ENCODE measurements around the gene MADCAM1.
A peak's percentile ranks its signal among the peaks of the same experiment; 100 is the strongest.

The MADCAM1 gene

DNA sequence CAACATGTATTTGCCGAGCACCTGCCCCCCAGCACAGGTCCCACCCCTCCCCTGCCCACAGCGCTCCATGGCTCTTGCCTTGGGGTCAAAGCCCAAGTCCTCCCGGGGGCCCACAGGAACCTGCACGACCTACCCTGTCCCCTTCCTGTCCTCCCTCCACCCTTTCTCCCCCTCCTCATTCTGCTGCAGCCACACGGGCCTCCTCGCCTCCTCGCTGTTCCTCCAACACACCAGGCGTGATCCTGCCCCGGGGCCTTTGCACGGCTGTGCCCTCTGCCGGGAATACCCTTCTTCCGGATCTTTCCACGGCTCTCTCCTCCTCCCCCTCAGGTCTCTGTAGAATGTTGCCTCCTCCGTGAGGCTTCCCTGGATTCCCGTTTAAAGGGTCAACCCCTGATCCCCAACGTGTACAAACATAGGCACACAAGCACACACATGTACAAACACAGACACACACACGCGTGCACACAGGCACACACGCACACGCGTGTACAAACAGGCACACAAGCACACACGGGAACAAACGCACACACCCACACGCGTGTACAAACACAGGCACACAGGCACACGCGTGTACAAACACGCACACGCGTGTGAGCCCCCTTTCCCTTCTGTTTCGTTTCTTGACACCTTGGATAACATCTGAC is 2.8 kb downstream of the MADCAM1 start:
- intact Hi-C loops (cut with micrococcal nuclease) = no loop called here
- Mint-ChIP-seq H3K4me3 (no peak overlapping the region), H3K9me3 (no peaks in the 10 kb centered on the region), H3K27me3 (peaks cover 54% of the 10 kb centered on the region), H3K27ac (peak overlapping the region; percentile 4), H3K36me3 (ENCODE audit: low read depth) (peaks cover 7% of the 10 kb centered on the region), H3K4me1 (ENCODE audit: low read depth) (peaks cover 8% of the 10 kb centered on the region)

- Mint-ChIP-seq H3K9me3 (no peaks in the 10 kb centered on the region), H3K27me3 (peaks cover 34% of the 10 kb centered on the region), H3K27ac (no peak overlapping the region), H3K4me1 (ENCODE audit: low read depth) (peaks cover 15% of the 10 kb centered on the region), H3K36me3 (ENCODE audit: low read depth) (peaks cover 7% of the 10 kb centered on the region), H3K4me3 (no peak overlapping the region)
- intact Hi-C loops (cut with micrococcal nuclease) = no loop called here
Observed at GRCh38 chr19:501646-502045, 5.4 kb downstream of the MADCAM1 start.

- H3K4me3 Mint-ChIP-seq = no peak overlapping the region
- peaks cover 32% of the 10 kb centered on the region for H3K36me3 Mint-ChIP-seq (ENCODE audit: low read depth)
- no peaks in the 10 kb centered on the region for H3K9me3 Mint-ChIP-seq
- intact Hi-C loops (cut with micrococcal nuclease) = no loop called here
- H3K27ac Mint-ChIP-seq = no peak overlapping the region
- H3K4me1 Mint-ChIP-seq (ENCODE audit: low read depth) = peaks cover 26% of the 10 kb centered on the region
- H3K27me3 Mint-ChIP-seq = peaks cover 13% of the 10 kb centered on the region
Observed at GRCh38 chr19:504616-505015, 8.3 kb downstream of the MADCAM1 start.

- Mint-ChIP-seq H3K27ac (peak overlapping the region; percentile 97), H3K9me3 (no peaks in the 10 kb centered on the region), H3K27me3 (no peaks in the 10 kb centered on the region), H3K36me3 (ENCODE audit: low read depth) (peaks cover 36% of the 10 kb centered on the region), H3K4me1 (ENCODE audit: low read depth) (peaks cover 46% of the 10 kb centered on the region), H3K4me3 (peak overlapping the region; percentile 89)
- intact Hi-C loops (cut with micrococcal nuclease) = loop anchor here (2.0 kb wide), 1 partner anchor 18 kb away; no protein-coding TSS in a partner anchor
Observed at GRCh38 chr19:506404-507285, 10.4 kb downstream of the MADCAM1 start.

DNA sequence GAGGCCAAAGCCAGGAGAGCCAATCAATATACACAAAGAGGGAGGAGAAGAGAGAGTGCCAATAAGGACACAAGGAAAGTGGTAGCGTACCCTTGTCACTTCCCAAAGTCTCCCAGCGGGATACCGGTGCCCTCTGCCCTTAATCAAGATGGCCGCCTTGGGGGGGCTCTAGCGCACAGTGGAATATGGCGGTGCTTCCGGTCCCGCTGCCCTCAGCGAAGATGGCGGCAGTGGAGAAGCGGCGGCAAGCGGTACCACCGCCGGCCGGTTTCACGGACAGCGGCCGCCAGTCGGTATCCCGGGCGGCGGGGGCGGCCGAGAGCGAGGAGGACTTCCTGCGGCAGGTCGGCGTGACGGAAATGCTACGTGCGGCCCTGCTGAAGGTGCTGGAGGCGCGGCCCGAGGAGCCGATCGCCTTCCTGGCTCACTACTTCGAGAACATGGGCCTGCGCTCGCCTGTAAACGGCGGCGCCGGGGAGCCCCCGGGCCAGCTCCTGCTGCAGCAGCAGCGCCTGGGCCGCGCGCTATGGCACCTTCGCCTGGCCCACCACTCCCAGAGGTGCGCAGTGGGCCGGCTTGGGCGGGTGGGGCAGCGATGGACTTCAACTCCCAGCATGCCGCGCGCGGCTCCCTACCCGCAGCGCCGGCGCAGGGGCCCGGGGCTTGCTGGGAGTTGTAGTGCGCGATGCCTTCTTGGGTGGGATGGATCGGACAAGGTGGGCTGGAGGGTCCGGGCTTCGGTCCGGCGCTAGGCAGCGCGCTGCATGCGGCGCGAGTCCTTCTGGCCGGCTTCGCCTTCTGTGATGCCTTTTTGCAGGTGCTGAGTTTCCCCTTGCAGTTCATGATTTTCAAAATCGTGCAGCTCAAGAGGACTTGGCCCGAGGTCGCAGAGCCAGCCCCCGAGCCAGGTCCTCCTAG is 11.3 kb downstream of the MADCAM1 start, which contains the start of gene TPGS1:
Gene TPGS1, plus strand, starts transcription at position 212 of the 918 bp plus-strand sequence. Its CDS starts 10 bp downstream, at position 222.
- H3K4me1 Mint-ChIP-seq (ENCODE audit: low read depth) = peaks cover 55% of the 10 kb centered on the region
- H3K9me3 Mint-ChIP-seq = no peaks in the 10 kb centered on the region

DNA sequence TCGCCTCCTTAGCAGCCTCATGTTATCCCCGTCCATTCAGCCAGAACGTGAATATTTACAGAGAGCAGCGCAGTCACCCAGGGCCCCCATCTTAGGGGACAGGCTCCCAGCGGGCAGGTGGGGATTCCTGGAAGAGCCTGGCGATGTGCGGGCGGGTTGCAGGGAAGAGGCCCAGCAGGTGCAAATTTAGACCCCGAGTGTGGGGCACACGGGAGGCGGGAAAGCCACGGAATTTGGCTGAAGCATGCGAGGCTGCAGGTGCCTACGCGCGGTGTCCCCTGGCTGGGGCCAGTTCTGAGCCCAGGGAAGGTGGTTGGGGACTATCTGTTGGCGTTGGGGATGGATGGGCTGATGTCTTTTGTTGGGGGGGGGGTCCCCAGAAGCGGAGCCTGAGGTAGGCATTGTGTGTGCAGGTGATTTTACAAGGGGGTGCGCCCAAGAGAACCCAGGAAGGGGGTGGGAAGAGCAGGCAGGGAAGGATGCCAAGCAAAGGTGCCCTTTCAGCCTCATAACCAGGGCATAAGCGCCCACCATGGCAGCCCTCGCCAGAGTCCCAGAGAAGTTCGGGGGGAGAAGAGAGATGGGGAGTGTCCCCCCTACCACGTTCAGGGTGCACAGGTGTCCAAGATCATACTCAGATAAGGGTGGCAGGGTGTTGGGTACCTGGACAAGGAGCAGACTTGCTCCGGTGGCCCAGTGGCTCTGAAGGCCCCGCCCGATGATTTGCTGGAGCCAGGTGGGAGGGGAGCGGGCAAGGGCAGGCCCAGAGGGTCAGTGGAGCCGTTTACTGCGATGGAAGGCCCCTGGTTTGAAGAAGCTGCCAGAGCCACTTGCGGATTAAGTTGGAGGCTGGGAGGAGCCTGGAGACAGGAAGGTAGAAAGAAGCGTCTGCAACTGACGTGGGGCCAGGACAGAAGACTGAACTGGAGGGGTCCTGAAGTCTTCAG is 12.2 kb downstream of the MADCAM1 start:
- intact Hi-C loops (cut with micrococcal nuclease) = no loop called here
- peaks cover 6% of the 10 kb centered on the region for H3K27me3 Mint-ChIP-seq
- H3K27ac Mint-ChIP-seq = peak overlapping the region; percentile 97
- H3K4me3 Mint-ChIP-seq = peak overlapping the region; percentile 89
- H3K4me1 Mint-ChIP-seq (ENCODE audit: low read depth) = peaks cover 55% of the 10 kb centered on the region
- H3K9me3 Mint-ChIP-seq = no peaks in the 10 kb centered on the region
- H3K36me3 Mint-ChIP-seq (ENCODE audit: low read depth) = peaks cover 31% of the 10 kb centered on the region

More for the DNA sequence above, 11.3 kb downstream of the MADCAM1 start, which contains the start of gene TPGS1:
- peaks cover 32% of the 10 kb centered on the region for H3K36me3 Mint-ChIP-seq (ENCODE audit: low read depth)
- H3K4me3 Mint-ChIP-seq = peak within 1 kb of the TSS; percentile 89
- H3K27me3 Mint-ChIP-seq = peaks cover 4% of the 10 kb centered on the region
- intact Hi-C loops (cut with micrococcal nuclease) = loop anchor here (2.0 kb wide), 1 partner anchor 19 kb away; no protein-coding TSS in a partner anchor
- peak within 1 kb of the TSS; percentile 97 for H3K27ac Mint-ChIP-seq

- H3K27ac Mint-ChIP-seq = peak overlapping the region; percentile 82
- peaks cover 14% of the 10 kb centered on the region for H3K27me3 Mint-ChIP-seq
- intact Hi-C loops (cut with micrococcal nuclease) = no loop called here
- H3K9me3 Mint-ChIP-seq = no peaks in the 10 kb centered on the region
- H3K4me1 Mint-ChIP-seq (ENCODE audit: low read depth) = peaks cover 55% of the 10 kb centered on the region
- peaks cover 41% of the 10 kb centered on the region for H3K36me3 Mint-ChIP-seq (ENCODE audit: low read depth)
- H3K4me3 Mint-ChIP-seq = peak overlapping the region; percentile 62
Observed at GRCh38 chr19:510606-511100, 14.4 kb downstream of the MADCAM1 start.

DNA sequence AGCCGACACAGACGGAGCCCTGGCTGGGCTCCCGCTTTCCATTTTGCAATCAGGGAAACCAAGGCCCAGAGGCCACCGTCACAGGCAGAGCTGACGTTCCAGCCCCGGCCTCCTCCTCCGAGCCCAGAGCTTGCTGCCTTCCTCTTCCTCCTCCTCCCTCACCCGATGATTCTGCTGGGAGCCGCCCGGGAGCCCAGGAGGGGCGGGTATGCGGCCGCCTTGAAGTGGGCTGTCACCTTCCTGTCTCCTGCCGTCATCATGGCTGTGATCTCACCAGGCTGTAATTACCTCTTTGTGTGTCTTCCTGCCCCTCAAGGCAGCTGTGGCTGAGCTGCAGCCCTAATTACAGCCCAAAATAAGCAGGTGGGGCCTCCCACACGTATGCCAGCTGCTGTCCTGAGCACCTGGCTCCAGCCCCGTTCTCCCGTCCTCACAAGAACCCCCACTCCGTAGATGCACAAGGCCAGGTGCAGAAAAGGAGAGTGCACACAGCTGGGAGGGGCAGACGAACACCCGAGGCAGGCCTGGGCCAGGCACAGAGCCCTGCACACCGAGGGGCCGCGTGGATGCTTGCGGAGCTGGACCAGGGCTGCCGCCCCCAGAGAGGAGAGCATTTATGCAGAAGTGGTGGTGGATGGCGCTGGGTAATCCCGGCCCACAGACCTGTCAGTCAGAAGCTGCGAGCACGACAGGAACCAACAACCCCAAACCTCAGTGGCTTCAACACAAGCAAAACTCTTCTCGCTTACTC is 15.0 kb downstream of the MADCAM1 start:
- Mint-ChIP-seq H3K9me3 (no peaks in the 10 kb centered on the region), H3K4me3 (peak overlapping the region; percentile 62), H3K27me3 (peaks cover 14% of the 10 kb centered on the region), H3K36me3 (ENCODE audit: low read depth) (peaks cover 41% of the 10 kb centered on the region), H3K4me1 (ENCODE audit: low read depth) (peaks cover 51% of the 10 kb centered on the region), H3K27ac (peak overlapping the region; percentile 82)
- intact Hi-C loops (cut with micrococcal nuclease) = no loop called here

GRCh38 chr19:512547-513365 is 16.5 kb downstream of the MADCAM1 start:
- no peak overlapping the region for H3K4me3 Mint-ChIP-seq
- intact Hi-C loops (cut with micrococcal nuclease) = no loop called here
- peaks cover 33% of the 10 kb centered on the region for H3K36me3 Mint-ChIP-seq (ENCODE audit: low read depth)
- H3K4me1 Mint-ChIP-seq (ENCODE audit: low read depth) = peaks cover 53% of the 10 kb centered on the region
- H3K27ac Mint-ChIP-seq = peak overlapping the region; percentile 82
- H3K9me3 Mint-ChIP-seq = no peaks in the 10 kb centered on the region
- H3K27me3 Mint-ChIP-seq = peaks cover 21% of the 10 kb centered on the region

- Mint-ChIP-seq H3K27me3 (peaks cover 25% of the 10 kb centered on the region), H3K4me1 (ENCODE audit: low read depth) (peaks cover 45% of the 10 kb centered on the region), H3K27ac (no peak overlapping the region), H3K4me3 (no peak overlapping the region), H3K36me3 (ENCODE audit: low read depth) (peaks cover 25% of the 10 kb centered on the region), H3K9me3 (no peaks in the 10 kb centered on the region)
- intact Hi-C loops (cut with micrococcal nuclease) = no loop called here
Observed at GRCh38 chr19:513368-514165, 17.3 kb downstream of the MADCAM1 start.

GRCh38 chr19:514166-514663 is 17.9 kb downstream of the MADCAM1 start:
- Mint-ChIP-seq H3K4me3 (no peak overlapping the region), H3K27ac (no peak overlapping the region), H3K36me3 (ENCODE audit: low read depth) (peaks cover 19% of the 10 kb centered on the region), H3K27me3 (peaks cover 28% of the 10 kb centered on the region), H3K4me1 (ENCODE audit: low read depth) (peaks cover 38% of the 10 kb centered on the region), H3K9me3 (no peaks in the 10 kb centered on the region)
- intact Hi-C loops (cut with micrococcal nuclease) = no loop called here
